Caco-2 (cell line): ENCODE measurements around the gene FMN1. TPM values are rescaled to one million over a fixed set of nuclear protein-coding genes. Genes with fewer than 3 reads are reported as not detected.

Experiments
- BruUV-seq: library from RNA; stranded (reverse); fragments of 400-500 nt; replicated peaks from 2 replicates; lab custom pipeline; 2021; lab: Mats Ljungman, UMichigan
- CTCF ChIA-PET: fragments of 300-600 bp; sonication (Branson Sonifier 250); formaldehyde crosslinking; loops from one replicate; lab custom pipeline; 2022; ENCODE audit warnings: antibody characterized with exemption; lab: Charles Lee
- POLR2A ChIA-PET: fragments of 300-600 bp; sonication (Branson Sonifier 250); formaldehyde crosslinking; loops from one replicate; lab custom pipeline; 2022; ENCODE audit warnings: antibody characterized with exemption; lab: Charles Lee
- DNase-seq, 2 experiments: peaks; one replicate each; pipeline versions ENCODE4 v3.0.0 to v3.0.0-alpha.2; 2020 to 2022
- H3K27me3 ChIP-seq: replicated peaks from 2 replicates; pipeline ENCODE4 v1.6.0; 2011; ENCODE audit warnings: low read length; ENCODE audit not compliant: control insufficient read depth, insufficient read depth
- H3K36me3 ChIP-seq: 2 replicates; pipeline ENCODE4 v1.5.1; 2011; ENCODE audit warnings: low read length; ENCODE audit not compliant: control insufficient read depth, insufficient read depth
- H3K4me1 ChIP-seq: fragments of 250-450 bp; sonication (Bioruptor Pico); 2 replicates; pipeline ENCODE4 v1.5.1; 2020; ENCODE audit warnings: mild to moderate bottlenecking
- H3K4me3 ChIP-seq: 2 replicates; pipeline ENCODE4 v1.5.1; 2011; ENCODE audit warnings: low read depth, mild to moderate bottlenecking, control low read depth, low read length
- H3K9me3 ChIP-seq: fragments of 250-450 bp; sonication (Bioruptor Pico); 2 replicates; pipeline ENCODE4 v1.5.1; 2020; ENCODE audit warnings: mild to moderate bottlenecking, moderate library complexity
- H3K27ac Mint-ChIP-seq: one replicate; pipeline ENCODE4 v1.8.0; 2022; ENCODE audit warnings: mixed read lengths; ENCODE audit not compliant: unreplicated experiment
- H3K27me3 Mint-ChIP-seq: one replicate; pipeline ENCODE4 v1.8.0; 2022; ENCODE audit warnings: mixed read lengths; ENCODE audit not compliant: insufficient read depth, unreplicated experiment
- H3K36me3 Mint-ChIP-seq: one replicate; pipeline ENCODE4 v1.8.0; 2022; ENCODE audit warnings: mild to moderate bottlenecking, mixed read lengths; ENCODE audit not compliant: insufficient read depth, unreplicated experiment
- H3K4me1 Mint-ChIP-seq: one replicate; pipeline ENCODE4 v1.8.0; 2022; ENCODE audit warnings: low read depth, mixed read lengths; ENCODE audit not compliant: unreplicated experiment
- H3K4me3 Mint-ChIP-seq: one replicate; pipeline ENCODE4 v1.8.0; 2022; ENCODE audit warnings: mild to moderate bottlenecking, moderate library complexity, mixed read lengths; ENCODE audit not compliant: unreplicated experiment
- H3K9me3 Mint-ChIP-seq: one replicate; pipeline ENCODE4 v1.8.0; 2022; ENCODE audit warnings: mixed read lengths; ENCODE audit not compliant: unreplicated experiment
- intact Hi-C: fragments of 100-400 bp; cut with micrococcal nuclease; formaldehyde crosslinking; loops from one replicate; pipeline ENCODE4 v1.10.0; 2022; ENCODE audit not compliant: unreplicated experiment
- total RNA-seq: library from RNA; stranded (reverse); gene quantifications from 2 replicates; pipeline ENCODE4 v1.2.3, GENCODE V29; 2022
- TF ChIP-seq, protein P1 (sequence below), 2 experiments: fragments of 200-600 bp in 1 of 2; IDR thresholded peaks; 1 replicate in 1 of 2; 2 replicates in 1 of 2; pipeline versions ENCODE4 v1.5.1 to v1.8.0; 2011 to 2022; ENCODE audit warnings: antibody characterized with exemption in 1 of 2, control low read depth in 1 of 2, inconsistent platforms in 1 of 2, low read depth in 1 of 2, low read length in 1 of 2, mild to moderate bottlenecking in 1 of 2, moderate library complexity in 1 of 2; ENCODE audit not compliant: insufficient read depth in 1 of 2, severe bottlenecking in 1 of 2, unreplicated experiment in 1 of 2

FMN1 gene
- total RNA-seq, 1 experiment from 2014 or later: 1.6 TPM

GRCh38 chr15:33150431-33150941 lies 44.0 kb downstream of the FMN1 start:
- intact Hi-C loops: no loop called here
- no peak overlapping the region for H3K27ac Mint-ChIP-seq
- peaks cover 16% of the 10 kb centered on the region for H3K4me1 Mint-ChIP-seq
- BruUV-seq: no TSS peak
- Histone ChIP-seq H3K4me1 (peaks cover 11% of the 10 kb centered on the region; the same call in 1 of the 2 replicates), H3K36me3 (no peaks in the 10 kb centered on the region), H3K9me3 (no peaks in the 10 kb centered on the region), H3K27me3 (no peaks in the 10 kb centered on the region), H3K4me3 (no peak overlapping the region)
- no peaks in the 10 kb centered on the region for H3K9me3 Mint-ChIP-seq
- POLR2A ChIA-PET: no interaction called here
- DNase-seq: no peak
- TF ChIP-seq, protein P1, sequence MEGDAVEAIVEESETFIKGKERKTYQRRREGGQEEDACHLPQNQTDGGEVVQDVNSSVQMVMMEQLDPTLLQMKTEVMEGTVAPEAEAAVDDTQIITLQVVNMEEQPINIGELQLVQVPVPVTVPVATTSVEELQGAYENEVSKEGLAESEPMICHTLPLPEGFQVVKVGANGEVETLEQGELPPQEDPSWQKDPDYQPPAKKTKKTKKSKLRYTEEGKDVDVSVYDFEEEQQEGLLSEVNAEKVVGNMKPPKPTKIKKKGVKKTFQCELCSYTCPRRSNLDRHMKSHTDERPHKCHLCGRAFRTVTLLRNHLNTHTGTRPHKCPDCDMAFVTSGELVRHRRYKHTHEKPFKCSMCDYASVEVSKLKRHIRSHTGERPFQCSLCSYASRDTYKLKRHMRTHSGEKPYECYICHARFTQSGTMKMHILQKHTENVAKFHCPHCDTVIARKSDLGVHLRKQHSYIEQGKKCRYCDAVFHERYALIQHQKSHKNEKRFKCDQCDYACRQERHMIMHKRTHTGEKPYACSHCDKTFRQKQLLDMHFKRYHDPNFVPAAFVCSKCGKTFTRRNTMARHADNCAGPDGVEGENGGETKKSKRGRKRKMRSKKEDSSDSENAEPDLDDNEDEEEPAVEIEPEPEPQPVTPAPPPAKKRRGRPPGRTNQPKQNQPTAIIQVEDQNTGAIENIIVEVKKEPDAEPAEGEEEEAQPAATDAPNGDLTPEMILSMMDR (IDR thresholded peaks at IDR 0.05; ENCODE audit: insufficient read depth in 1 of 2, low read depth in 1 of 2, low read length in 1 of 2, severe bottlenecking in 1 of 2, unreplicated experiment in 1 of 2): no peak
- peaks cover 5% of the 10 kb centered on the region for H3K27me3 Mint-ChIP-seq
- H3K36me3 Mint-ChIP-seq: no peaks in the 10 kb centered on the region
- CTCF ChIA-PET: interaction anchor here (0.6 kb wide), 1 partner anchor 43 kb away, joined by 4 read pairs; no protein-coding TSS in a partner anchor
- H3K4me3 Mint-ChIP-seq: no peak overlapping the region

DNA sequence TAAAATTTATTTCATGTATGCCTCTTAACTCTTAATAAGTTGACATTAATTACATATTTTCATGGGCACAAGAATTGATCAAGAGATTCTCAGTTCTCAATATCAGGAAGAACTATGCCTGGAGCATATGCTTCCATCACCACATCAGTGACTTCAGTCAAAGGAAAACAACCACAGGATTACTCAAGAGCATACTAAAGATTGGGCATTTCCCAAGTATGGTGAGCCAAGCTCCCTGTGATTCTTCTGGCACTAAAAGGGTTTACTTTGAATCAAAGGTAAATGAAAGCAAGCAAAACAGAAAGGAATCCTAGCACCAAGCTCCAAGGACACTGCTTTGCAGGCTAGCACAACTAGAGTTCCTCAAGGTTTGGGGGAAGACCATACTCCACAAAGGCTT lies 44.6 kb downstream of the FMN1 start:
- intact Hi-C loops: loop anchor here (5.0 kb wide), 1 partner anchor 52 kb away; no protein-coding TSS in a partner anchor
- no TSS peak for BruUV-seq

GRCh38 chr15:33148129-33148751 lies 46.3 kb downstream of the FMN1 start:
- H3K4me3 Mint-ChIP-seq: no peak overlapping the region
- no TSS peak for BruUV-seq
- peaks cover 16% of the 10 kb centered on the region for H3K4me1 Mint-ChIP-seq
- TF ChIP-seq, protein P1 (IDR thresholded peaks at IDR 0.05; ENCODE audit: insufficient read depth in 1 of 2, low read depth in 1 of 2, low read length in 1 of 2, severe bottlenecking in 1 of 2, unreplicated experiment in 1 of 2): no peak
- H3K27ac Mint-ChIP-seq: no peak overlapping the region
- H3K36me3 Mint-ChIP-seq: no peaks in the 10 kb centered on the region
- peaks cover 8% of the 10 kb centered on the region for H3K27me3 Mint-ChIP-seq
- Histone ChIP-seq H3K9me3 (no peaks in the 10 kb centered on the region), H3K4me3 (no peak overlapping the region), H3K27me3 (no peaks in the 10 kb centered on the region), H3K36me3 (no peaks in the 10 kb centered on the region), H3K4me1 (peaks cover 11% of the 10 kb centered on the region; the same call in 1 of the 2 replicates)
- ChIA-PET CTCF (no interaction called here), POLR2A (interaction anchor here (0.5 kb wide), 1 partner anchor 46 kb away, joined by 6 read pairs; the partner anchor contains the start of gene FMN1)
- intact Hi-C loops: loop anchor here (5.0 kb wide), 1 partner anchor 54 kb away; no protein-coding TSS in a partner anchor
- no peak for DNase-seq
- H3K9me3 Mint-ChIP-seq: no peaks in the 10 kb centered on the region

More for the DNA sequence above, 44.6 kb downstream of the FMN1 start:
- ChIA-PET CTCF (interaction anchor here (0.6 kb wide), 1 partner anchor 44 kb away, joined by 4 read pairs; no protein-coding TSS in a partner anchor), POLR2A (no interaction called here)
- Mint-ChIP-seq H3K36me3 (no peaks in the 10 kb centered on the region), H3K27me3 (peaks cover 8% of the 10 kb centered on the region), H3K4me1 (peaks cover 16% of the 10 kb centered on the region), H3K4me3 (no peak overlapping the region), H3K27ac (no peak overlapping the region), H3K9me3 (no peaks in the 10 kb centered on the region)
- Histone ChIP-seq H3K27me3 (no peaks in the 10 kb centered on the region), H3K4me3 (no peak overlapping the region), H3K36me3 (no peaks in the 10 kb centered on the region), H3K9me3 (no peaks in the 10 kb centered on the region), H3K4me1 (peaks cover 11% of the 10 kb centered on the region; the same call in 1 of the 2 replicates)
- TF ChIP-seq, protein P1 (IDR thresholded peaks at IDR 0.05; ENCODE audit: insufficient read depth in 1 of 2, low read depth in 1 of 2, low read length in 1 of 2, severe bottlenecking in 1 of 2, unreplicated experiment in 1 of 2): no peak
- no peak for DNase-seq
